ENCODE results near the gene DNAJC27. TPM values are rescaled to one million over a fixed set of nuclear protein-coding genes. Genes with fewer than 3 reads are reported as not detected.

The DNAJC27 gene
- total RNA-seq, 1 experiment from 2014 or later, result 4.6 TPM

- no peak for ATAC-seq
- H3K79me2 ChIP-seq (ENCODE audit: insufficient read depth, low read length), result peaks cover 92% of the 10 kb centered on the region
- no peak overlapping the region for H2AFZ ChIP-seq (ENCODE audit: low read depth, low read length, poor library complexity, severe bottlenecking)
- DNase-seq (ENCODE audit: low read depth, low spot score), result no peak
- H3K4me1 ChIP-seq (ENCODE audit: control insufficient read depth in 1 of 2, insufficient read depth in 2 of 2, low read length in 2 of 2), result peaks cover 3 to 10% of the 10 kb centered on the region in 2 experiments; a peak in 2 of 4 replicates
- H3K4me3 ChIP-seq (replicated peaks in 1 of 2; ENCODE audit: low read depth in 1 of 2, low read length in 2 of 2), result no peak overlapping the region
- no peak overlapping the region for H3K4me2 ChIP-seq (ENCODE audit: low read length)
- H3K9ac ChIP-seq (ENCODE audit: low read length), result no peak overlapping the region
- peaks cover 0 to 7% of the 10 kb centered on the region in 2 experiments; a peak in 1 of 4 replicates for H3K9me3 ChIP-seq (ENCODE audit: control insufficient read depth in 1 of 2, insufficient read depth in 1 of 2, low read depth in 1 of 2, low read length in 2 of 2)
- H4K20me1 ChIP-seq (ENCODE audit: insufficient read depth), result no peaks in the 10 kb centered on the region
- ChIA-PET CTCF (no interaction called here), RAD21 (ENCODE audit: low non-redundant PET in 1 of 2, low total read pairs in 2 of 2, uncharacterized antibody in 2 of 2, unreplicated experiment in 2 of 2) (no interaction called here), POLR2A (no interaction called here)
- H3K9me2 ChIP-seq (ENCODE audit: insufficient read depth), result no peaks in the 10 kb centered on the region
- no peak overlapping the region for H3K27ac ChIP-seq (ENCODE audit: low read depth, low read length)
- H3K27me3 ChIP-seq (ENCODE audit: insufficient read depth, low read length), result no peaks in the 10 kb centered on the region
- BruUV-seq (replicated peaks), result no TSS peak
- intact Hi-C loops (cut with micrococcal nuclease), result no loop called here
- H3K36me3 ChIP-seq (ENCODE audit: control insufficient read depth in 1 of 2, insufficient read depth in 2 of 2, low read length in 2 of 2), result peaks cover 4 to 29% of the 10 kb centered on the region in 2 experiments; a peak in 3 of 4 replicates
- TF ChIP-seq EGR1 (IDR thresholded peaks at IDR 0.05; ENCODE audit: low read depth) (no peak), EZH2 (IDR thresholded peaks at IDR 0.05) (no peak), POLR2AphosphoS5 (IDR thresholded peaks at IDR 0.05; ENCODE audit: low read depth, low read length) (no peak), ZBTB33 (IDR thresholded peaks at IDR 0.05; ENCODE audit: extremely low read depth, insufficient replicate concordance, low read length) (no peak), POLR2A (IDR thresholded peaks at IDR 0.05; ENCODE audit: borderline replicate concordance, extremely low read depth, insufficient read depth, insufficient read length) (no peak), SIN3A (IDR thresholded peaks at IDR 0.05; ENCODE audit: low read depth) (no peak), MAX (IDR thresholded peaks at IDR 0.05) (no peak), SP1 (IDR thresholded peaks at IDR 0.05; ENCODE audit: low read depth) (no peak), YY1 (IDR thresholded peaks at IDR 0.05; ENCODE audit: extremely low read depth, insufficient replicate concordance, low read depth, low read length) (no peak), FOSL1 (IDR thresholded peaks at IDR 0.05; ENCODE audit: low read depth) (no peak), EZH2phosphoT487 (IDR thresholded peaks at IDR 0.05; ENCODE audit: borderline replicate concordance) (no peak), RAD21 (IDR thresholded peaks at IDR 0.05; ENCODE audit: low read depth) (no peak), ATF3 (IDR thresholded peaks at IDR 0.05) (no peak), CBX3 (IDR thresholded peaks at IDR 0.05; ENCODE audit: low read depth) (no peak), CTCF (IDR thresholded peaks at IDR 0.05 in 2 of 3, conservative IDR thresholded peaks at IDR 0.05 in 1 of 3; ENCODE audit: borderline replicate concordance in 1 of 3, insufficient read depth in 1 of 3, low read depth in 2 of 3, low read length in 2 of 3) (no peak), TCF7L2 (IDR thresholded peaks at IDR 0.05; ENCODE audit: borderline replicate concordance, extremely low read depth, insufficient read depth, insufficient read length) (no peak), CEBPB (IDR thresholded peaks at IDR 0.05; ENCODE audit: low read depth) (no peak), ZNF274 (IDR thresholded peaks at IDR 0.05; ENCODE audit: low read depth, low read length) (no peak)
Measured at GRCh38 chr2:24914713-24915112, 57.0 kb downstream of the DNAJC27 start.

All from HCT116 (cell line).